Lower lobe of right lung (tissue), 2 donors: ENCODE results near the gene RHOC. TPM values are rescaled to one million over a fixed set of nuclear protein-coding genes. Genes with fewer than 3 reads are reported as not detected.

ENCODE experiments used
- ATAC-seq, 2 donors: fragments of 200-7000 bp; cut with Tn5 transposase; one replicate each; pipeline ENCODE4 v1.9.1; 2020 to 2022; ENCODE audit warnings: mild to moderate bottlenecking in 2 of 2, moderate library complexity in 2 of 2
- DNase-seq: peaks from one replicate; pipeline ENCODE4 v3.0.0-alpha.2; 2020
- H3K27ac ChIP-seq: fragments of 200-600 bp; one replicate; pipeline ENCODE4 v1.8.0; 2022
- H3K27me3 ChIP-seq: fragments of 200-600 bp; one replicate; pipeline ENCODE4 v1.8.0; 2022; ENCODE audit warnings: low read depth
- H3K36me3 ChIP-seq: fragments of 200-600 bp; one replicate; pipeline ENCODE4 v1.8.0; 2022; ENCODE audit warnings: mild to moderate bottlenecking
- H3K4me1 ChIP-seq: fragments of 200-600 bp; one replicate; pipeline ENCODE4 v1.8.0; 2022
- H3K4me3 ChIP-seq: fragments of 200-600 bp; one replicate; pipeline ENCODE4 v1.8.0; 2022; ENCODE audit warnings: mild to moderate bottlenecking
- H3K9me3 ChIP-seq: fragments of 200-600 bp; one replicate; pipeline ENCODE4 v1.8.0; 2022
- CTCF ChIP-seq: fragments of 200-600 bp; IDR thresholded peaks from one replicate; pipeline ENCODE4 v1.8.0; 2022; ENCODE audit warnings: antibody characterized with exemption, mild to moderate bottlenecking
- intact Hi-C: fragments of 100-400 bp; cut with DNase I; formaldehyde crosslinking; loops from one replicate; pipeline ENCODE4 v1.11.0; 2022
- total RNA-seq: library from RNA; stranded (reverse); fragmentation: NEBNext Ultra II Directional; extraction: Animal tissue kit (Norgen Biotek cat#: 25700); gene quantifications from one replicate; pipeline ENCODE4 v1.2.1, GENCODE V29; 2021
- donor health status: DM: no; HTN: yes; CAD: no; lungs with severe emphysema.

The RHOC gene
- total RNA-seq, 1 donor from 2014 or later = 126 TPM

- H3K27me3 ChIP-seq = no peaks in the 10 kb centered on the region
- intact Hi-C loops = no loop called here
- peaks cover 28% of the 10 kb centered on the region for H3K36me3 ChIP-seq
- H3K4me1 ChIP-seq = peaks cover 31% of the 10 kb centered on the region
- ATAC-seq (peak; percentile 88 to 90), DNase-seq (peak; percentile 87)
- no peaks in the 10 kb centered on the region for H3K9me3 ChIP-seq
- TF ChIP-seq CTCF = no peak
- peak within 1 kb of the TSS; percentile 92 for H3K4me3 ChIP-seq
- peak within 1 kb of the TSS; percentile 89 for H3K27ac ChIP-seq
These were observed 32.4 kb downstream of the RHOC start, which contains the start of gene MOV10 for GRCh38 chr1:112674440-112674985. Gene MOV10 (plus strand): TSS chr1:112674659. CDS start chr1:112674913, 254 bp downstream.

GRCh38 chr1:112673592-112674439 is 33.1 kb downstream of the RHOC start:
- Histone ChIP-seq H3K4me1 (peaks cover 31% of the 10 kb centered on the region), H3K36me3 (peaks cover 35% of the 10 kb centered on the region), H3K9me3 (no peaks in the 10 kb centered on the region), H3K27ac (peak overlapping the region; percentile 89), H3K4me3 (peak overlapping the region; percentile 92), H3K27me3 (no peaks in the 10 kb centered on the region)
- intact Hi-C loops = no loop called here
- ATAC-seq (peak; percentile 6 to 39), DNase-seq (no peak)
- peak; percentile 23 for TF ChIP-seq CTCF

- ATAC-seq = no peak
- Histone ChIP-seq H3K27me3 (no peaks in the 10 kb centered on the region), H3K4me3 (no peak overlapping the region), H3K36me3 (peaks cover 44% of the 10 kb centered on the region), H3K9me3 (no peaks in the 10 kb centered on the region), H3K27ac (no peak overlapping the region), H3K4me1 (peaks cover 36% of the 10 kb centered on the region)
- no peak for DNase-seq
- intact Hi-C loops = no loop called here
- no peak for TF ChIP-seq CTCF
These were observed 34.1 kb downstream of the RHOC start for GRCh38 chr1:112672842-112673241.

- H3K27ac ChIP-seq = no peak overlapping the region
- no peak overlapping the region for H3K4me3 ChIP-seq
- intact Hi-C loops = no loop called here
- H3K9me3 ChIP-seq = no peaks in the 10 kb centered on the region
- no peak for TF ChIP-seq CTCF
- DNase-seq (no peak), ATAC-seq (no peak)
- peaks cover 32% of the 10 kb centered on the region for H3K4me1 ChIP-seq
- no peaks in the 10 kb centered on the region for H3K27me3 ChIP-seq
- peaks cover 53% of the 10 kb centered on the region for H3K36me3 ChIP-seq
These were observed 34.9 kb downstream of the RHOC start for GRCh38 chr1:112672009-112672408.

GRCh38 chr1:112666946-112667345 is 40.0 kb downstream of the RHOC start:
- H3K9me3 ChIP-seq = no peaks in the 10 kb centered on the region
- no peak for TF ChIP-seq CTCF
- H3K36me3 ChIP-seq = peaks cover 100% of the 10 kb centered on the region
- no peaks in the 10 kb centered on the region for H3K27me3 ChIP-seq
- peaks cover 5% of the 10 kb centered on the region for H3K4me1 ChIP-seq
- DNase-seq (no peak), ATAC-seq (no peak)
- H3K27ac ChIP-seq = no peak overlapping the region
- intact Hi-C loops = no loop called here
- H3K4me3 ChIP-seq = no peak overlapping the region
